Measurements from ENCODE around the gene LIN7B. TPM values are rescaled to one million over a fixed set of nuclear protein-coding genes. Genes with fewer than 3 reads are reported as not detected.

The LIN7B gene
- total RNA-seq, 2 donors from 2014 or later = 9.5 to 14.9 TPM

GRCh38 chr19:49109051-49109450, 5.1 kb upstream of the LIN7B start:
- peak overlapping the region; percentile 45 for H3K27ac Mint-ChIP-seq
- H3K4me1 Mint-ChIP-seq = peaks cover 7% of the 10 kb centered on the region
- H3K9me3 Mint-ChIP-seq = no peaks in the 10 kb centered on the region
- H3K4me1 ChIP-seq (ENCODE audit: control insufficient read depth, insufficient read depth, low read length) = no peaks in the 10 kb centered on the region
- no peak for TF ChIP-seq CTCF (conservative IDR thresholded peaks at IDR 0.05)
- H3K36me3 ChIP-seq (ENCODE audit: control insufficient read depth, insufficient read depth, low read length) = peaks cover 57% of the 10 kb centered on the region
- DNase-seq = no peak
- no peaks in the 10 kb centered on the region for H3K9me3 ChIP-seq (ENCODE audit: control insufficient read depth, low read length)
- peaks cover 1% of the 10 kb centered on the region for H3K27me3 Mint-ChIP-seq (ENCODE audit: insufficient read depth)
- no peaks in the 10 kb centered on the region for H3K27me3 ChIP-seq (ENCODE audit: control insufficient read depth, insufficient read depth, low read length, poor library complexity, severe bottlenecking)
- no peak overlapping the region for H3K27ac ChIP-seq (ENCODE audit: low read depth, low read length)
- no peak overlapping the region for H3K4me3 Mint-ChIP-seq
- H3K9ac ChIP-seq (ENCODE audit: extremely low read depth, low read length, poor library complexity, severe bottlenecking) = no peak overlapping the region
- WGBS, 2 experiments (ENCODE audit: insufficient coverage in 1 of 2, insufficient read length in 1 of 2) = 93% methylated on average over 5 of the region's 5 CpGs
- no peak overlapping the region for H3K4me3 ChIP-seq (ENCODE audit: low read length)
- H3K36me3 Mint-ChIP-seq (ENCODE audit: low read depth) = peaks cover 43% of the 10 kb centered on the region

GRCh38 chr19:49109569-49110233, 4.5 kb upstream of the LIN7B start:
- peak overlapping the region; percentile 45 for H3K27ac Mint-ChIP-seq

DNA sequence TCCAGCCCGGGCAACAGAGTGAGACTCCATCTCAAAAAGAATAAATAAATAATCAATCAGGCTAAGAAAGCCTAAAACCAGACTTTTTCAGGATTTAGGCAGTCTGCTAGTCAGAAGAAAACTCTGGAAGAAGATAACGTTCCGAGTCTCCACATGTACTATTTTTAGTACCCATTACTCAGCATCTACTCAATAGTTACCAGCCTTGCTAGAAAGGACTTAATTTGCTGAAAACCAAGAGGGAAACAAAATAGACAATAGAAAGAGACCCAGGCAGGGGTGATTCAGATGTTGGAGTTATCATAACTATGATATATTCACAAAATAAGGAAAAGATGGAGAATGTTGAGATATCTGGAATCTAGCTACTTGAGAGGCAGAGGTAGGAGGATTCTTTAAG, 3.6 kb upstream of the LIN7B start:
- Mint-ChIP-seq H3K27ac (no peak overlapping the region), H3K4me1 (peaks cover 10% of the 10 kb centered on the region), H3K36me3 (ENCODE audit: low read depth) (peaks cover 34% of the 10 kb centered on the region), H3K9me3 (no peaks in the 10 kb centered on the region), H3K27me3 (ENCODE audit: insufficient read depth) (peaks cover 4% of the 10 kb centered on the region), H3K4me3 (no peak overlapping the region)
- Histone ChIP-seq H3K9ac (ENCODE audit: extremely low read depth, low read length, poor library complexity, severe bottlenecking) (no peak overlapping the region), H3K4me1 (ENCODE audit: control insufficient read depth, insufficient read depth, low read length) (no peaks in the 10 kb centered on the region), H3K27ac (ENCODE audit: low read depth, low read length) (no peak overlapping the region), H3K9me3 (ENCODE audit: control insufficient read depth, low read length) (no peaks in the 10 kb centered on the region), H3K36me3 (ENCODE audit: control insufficient read depth, insufficient read depth, low read length) (peaks cover 42% of the 10 kb centered on the region), H3K27me3 (ENCODE audit: control insufficient read depth, insufficient read depth, low read length, poor library complexity, severe bottlenecking) (no peaks in the 10 kb centered on the region), H3K4me3 (ENCODE audit: low read length) (no peak overlapping the region)
- no peak for DNase-seq
- TF ChIP-seq CTCF (conservative IDR thresholded peaks at IDR 0.05) = no peak
- WGBS, 2 experiments (ENCODE audit: insufficient coverage in 1 of 2, insufficient read length in 1 of 2) = 86 to 90% methylated on average over 1 to 3 of the region's 3 CpGs

More at GRCh38 chr19:49109569-49110233, 4.5 kb upstream of the LIN7B start:
- H3K9ac ChIP-seq (ENCODE audit: extremely low read depth, low read length, poor library complexity, severe bottlenecking) = no peak overlapping the region
- Mint-ChIP-seq H3K27me3 (ENCODE audit: insufficient read depth) (peaks cover 1% of the 10 kb centered on the region), H3K9me3 (no peaks in the 10 kb centered on the region), H3K4me1 (peaks cover 7% of the 10 kb centered on the region), H3K36me3 (ENCODE audit: low read depth) (peaks cover 39% of the 10 kb centered on the region), H3K4me3 (no peak overlapping the region)
- H3K27me3 ChIP-seq (ENCODE audit: control insufficient read depth, insufficient read depth, low read length, poor library complexity, severe bottlenecking) = no peaks in the 10 kb centered on the region
- peaks cover 51% of the 10 kb centered on the region for H3K36me3 ChIP-seq (ENCODE audit: control insufficient read depth, insufficient read depth, low read length)
- 96% methylated on average over 5 to 8 of the region's 8 CpGs for WGBS, 2 experiments (ENCODE audit: insufficient coverage in 1 of 2, insufficient read length in 1 of 2)
- no peak for DNase-seq
- no peak overlapping the region for H3K27ac ChIP-seq (ENCODE audit: low read depth, low read length)
- no peaks in the 10 kb centered on the region for H3K9me3 ChIP-seq (ENCODE audit: control insufficient read depth, low read length)
- TF ChIP-seq CTCF (conservative IDR thresholded peaks at IDR 0.05) = no peak
- H3K4me1 ChIP-seq (ENCODE audit: control insufficient read depth, insufficient read depth, low read length) = no peaks in the 10 kb centered on the region
- H3K4me3 ChIP-seq (ENCODE audit: low read length) = no peak overlapping the region
